Activated CD4-positive, alpha-beta T cell treated with anti-CD3 and anti-CD28 coated beads, Interleukin-2, amount 50 U/mL, for 16 hours (primary cell): Measurements from ENCODE around the gene CEP104.
A peak's percentile ranks its signal among the peaks of the same experiment; 100 is the strongest.

ENCODE experiments used
- DNase-seq: peaks from one replicate; pipeline ENCODE4 v3.0.0-alpha.2; 2020

Gene CEP104

GRCh38 chr1:3775490-3776230 is 81.4 kb downstream of the CEP104 start:
- peak; percentile 69 for DNase-seq

- DNase-seq, result no peak
Observed at GRCh38 chr1:3774946-3775489, 82.0 kb downstream of the CEP104 start.

GRCh38 chr1:3774276-3774945 is 82.6 kb downstream of the CEP104 start:
- no peak for DNase-seq

GRCh38 chr1:3773572-3774275 is 83.3 kb downstream of the CEP104 start:
- DNase-seq, result no peak

- DNase-seq, result no peak
Observed at GRCh38 chr1:3772715-3773571, 84.1 kb downstream of the CEP104 start, which contains the start of gene SMIM1. SMIM1 (plus strand) TSS chr1:3772749; CDS start chr1:3775374, 2,625 bp downstream.

- DNase-seq, result peak; percentile 90
Observed at GRCh38 chr1:3772027-3772714, 84.8 kb downstream of the CEP104 start.

- DNase-seq, result no peak
Observed at GRCh38 chr1:3771108-3772026, 85.6 kb downstream of the CEP104 start.

GRCh38 chr1:3770047-3770765 is 86.8 kb downstream of the CEP104 start:
- no peak for DNase-seq

GRCh38 chr1:3768811-3769390 is 88.1 kb downstream of the CEP104 start:
- no peak for DNase-seq

GRCh38 chr1:3767328-3767925 is 89.6 kb downstream of the CEP104 start:
- DNase-seq, result no peak

- no peak for DNase-seq
Observed at GRCh38 chr1:3763351-3764125, 93.5 kb downstream of the CEP104 start.

GRCh38 chr1:3762873-3763228 is 94.2 kb downstream of the CEP104 start:
- no peak for DNase-seq

- no peak for DNase-seq
Observed at GRCh38 chr1:3762151-3762872, 94.7 kb downstream of the CEP104 start.
